A549 treated with Hydrocortisone at 1 μM for 4 hours (cell line): ENCODE results near the gene OR51A4. TPM values are rescaled to one million over a fixed set of nuclear protein-coding genes. Genes with fewer than 3 reads are reported as not detected.

ENCODE experiments used
- total RNA-seq: library from RNA; stranded (reverse); fragments of 200-300 nt; extraction: Qiagen RNA extraction; gene quantifications from 5 replicates; pipeline ENCODE4 v1.2.3, GENCODE V29; 2022

OR51A4 gene
- not detected in 5 replicates for total RNA-seq

GRCh38 chr11:4947505-4947904 lies at the start of gene OR51A4:
TSS of gene OR51A4 (minus strand) at chr11:4947605. CDS start at chr11:4947100, 505 bp downstream.

GRCh38 chr11:4994551-4994950 lies 47.1 kb upstream of the OR51A4 start, which contains the start of gene OR51L1:
TSS of gene OR51L1 (plus strand) at chr11:4994851. CDS start at chr11:4998983, 4,132 bp downstream.

GRCh38 chr11:4955613-4956012 lies 8.2 kb upstream of the OR51A4 start, which contains the start of gene OR51A2:
TSS of gene OR51A2 (minus strand) at chr11:4955713. CDS start at chr11:4955713, 0 bp downstream.

GRCh38 chr11:4924239-4924638 lies 23.2 kb downstream of the OR51A4 start, which contains the start of gene OR51G1:
TSS of gene OR51G1 (minus strand) at chr11:4924339. CDS start at chr11:4924339, 0 bp downstream.

GRCh38 chr11:4919250-4919649 lies 28.2 kb downstream of the OR51A4 start, which contains the start of gene OR51G2:
TSS of gene OR51G2 (minus strand) at chr11:4919350. CDS start at chr11:4915663, 3,687 bp downstream.

GRCh38 chr11:4903484-4903883 lies 43.9 kb downstream of the OR51A4 start, which contains the start of gene OR51A7:
TSS of gene OR51A7 (plus strand) at chr11:4903783. CDS start at chr11:4907370, 3,587 bp downstream.

Other genes starting within 250 kb of the OR51A4 start
- not detected in 5 replicates for gene OR51E2, start 249.8 kb downstream of the OR51A4 start, total RNA-seq
- not detected in 5 replicates for gene MMP26, start 242.8 kb downstream of the OR51A4 start, total RNA-seq
- not detected in 5 replicates for gene OR51F1, start 177.7 kb downstream of the OR51A4 start, total RNA-seq
- gene OR52R1, start 143.2 kb downstream of the OR51A4 start, total RNA-seq, result not detected in 5 replicates
- not detected in 5 replicates for gene OR51F2, start 126.3 kb downstream of the OR51A4 start, total RNA-seq
- gene OR51S1, start 98.4 kb downstream of the OR51A4 start, total RNA-seq, result not detected in 5 replicates
- not detected in 5 replicates for gene OR51T1, start 65.7 kb downstream of the OR51A4 start, total RNA-seq
- gene OR51A7, start 43.8 kb downstream of the OR51A4 start, total RNA-seq, result not detected in 5 replicates
- gene OR51G2, start 28.3 kb downstream of the OR51A4 start, total RNA-seq, result not detected in 5 replicates
- not detected in 5 replicates for gene OR51G1, start 23.3 kb downstream of the OR51A4 start, total RNA-seq
- not detected in 5 replicates for gene OR51A2, start 8.1 kb upstream of the OR51A4 start, total RNA-seq
- not detected in 5 replicates for gene OR51L1, start 47.2 kb upstream of the OR51A4 start, total RNA-seq
- gene OR52J3, start 98.9 kb upstream of the OR51A4 start, total RNA-seq, result not detected in 5 replicates
- not detected in 5 replicates for gene OR52E2, start 112.0 kb upstream of the OR51A4 start, total RNA-seq
- gene OR52E1, start 122.0 kb upstream of the OR51A4 start, total RNA-seq, result not detected in 5 replicates
- gene OR52A5, start 190.8 kb upstream of the OR51A4 start, total RNA-seq, result not detected in 5 replicates
- gene OR52A1, start 207.2 kb upstream of the OR51A4 start, total RNA-seq, result not detected in 5 replicates